M059J (cell line): ENCODE data around the gene TSGA10IP. TPM values are rescaled to one million over a fixed set of nuclear protein-coding genes. Genes with fewer than 3 reads are reported as not detected.

Experiments
- DNase-seq: peaks from one replicate; pipeline ENCODE4 v3.0.0-alpha.2; 2012; ENCODE audit warnings: low read depth
- total RNA-seq: library from RNA; depleted of rRNA; stranded (reverse); fragments of >200 nt; shearing (Covaris generic); gene quantifications from 2 replicates; pipeline ENCODE4 v1.2.3, GENCODE V29; 2014; rRNA removed

The TSGA10IP gene
- total RNA-seq, 1 experiment from 2014 or later, result not detected

- DNase-seq, result no peak
Measured at GRCh38 chr11:66004186-66004585, 58.9 kb downstream of the TSGA10IP start.

- DNase-seq, result no peak
Measured at GRCh38 chr11:66006134-66006890, 61.0 kb downstream of the TSGA10IP start.

- DNase-seq, result peak; percentile 44
Measured at GRCh38 chr11:66006891-66007176, 61.6 kb downstream of the TSGA10IP start.

GRCh38 chr11:66007201-66007634 lies 61.9 kb downstream of the TSGA10IP start:
- peak; percentile 34 for DNase-seq

- no peak for DNase-seq
Measured at GRCh38 chr11:66008095-66008467, 62.8 kb downstream of the TSGA10IP start.

GRCh38 chr11:66008468-66009101 lies 63.3 kb downstream of the TSGA10IP start:
- DNase-seq, result peak; percentile 78

Other genes starting within 250 kb of the TSGA10IP start
- gene KAT5, start 233.2 kb upstream of the TSGA10IP start, total RNA-seq, result 21.6 and 37.8 TPM in 2 replicates
- 45.0 and 48.2 TPM in 2 replicates for gene RNASEH2C, start 224.7 kb upstream of the TSGA10IP start, total RNA-seq
- gene AP5B1, start 164.5 kb upstream of the TSGA10IP start, total RNA-seq, result 5.9 and 13.0 TPM in 2 replicates
- not detected in 2 replicates for gene OVOL1, start 158.4 kb upstream of the TSGA10IP start, total RNA-seq
- 0.12 TPM in 1 of 2 replicates, not detected in the other for gene SNX32, start 111.5 kb upstream of the TSGA10IP start, total RNA-seq
- gene CFL1, start 87.3 kb upstream of the TSGA10IP start, total RNA-seq, result 1,801 and 2,276 TPM in 2 replicates
- gene MUS81, start 85.0 kb upstream of the TSGA10IP start, total RNA-seq, result 22.7 and 42.4 TPM in 2 replicates
- 14.4 and 25.3 TPM in 2 replicates for gene EFEMP2, start 72.7 kb upstream of the TSGA10IP start, total RNA-seq
- 0.49 and 1.5 TPM in 2 replicates for gene CTSW, start 65.6 kb upstream of the TSGA10IP start, total RNA-seq
- gene FIBP, start 57.0 kb upstream of the TSGA10IP start, total RNA-seq, result 149 and 165 TPM in 2 replicates
- gene CCDC85B, start 54.8 kb upstream of the TSGA10IP start, total RNA-seq, result 57.1 and 95.3 TPM in 2 replicates
- gene FOSL1, start 45.1 kb upstream of the TSGA10IP start, total RNA-seq, result 253 and 286 TPM in 2 replicates
- 39.1 and 47.9 TPM in 2 replicates for gene C11orf68, start 26.4 kb upstream of the TSGA10IP start, total RNA-seq
- 456 and 489 TPM in 2 replicates for gene DRAP1, start 26.1 kb upstream of the TSGA10IP start, total RNA-seq
- gene SART1, start 16.3 kb downstream of the TSGA10IP start, total RNA-seq, result 60.3 and 102 TPM in 2 replicates
- 46.0 and 46.9 TPM in 2 replicates for gene EIF1AD, start 56.7 kb downstream of the TSGA10IP start, total RNA-seq
- gene BANF1, start 57.0 kb downstream of the TSGA10IP start, total RNA-seq, result 97.1 and 106 TPM in 2 replicates
- 0.20 TPM in 1 of 2 replicates, not detected in the other for gene CST6, start 66.5 kb downstream of the TSGA10IP start, total RNA-seq
- gene CATSPER1, start 81.0 kb downstream of the TSGA10IP start, total RNA-seq, result 1.6 TPM in 2 replicates
- gene GAL3ST3, start 103.7 kb downstream of the TSGA10IP start, total RNA-seq, result not detected in 2 replicates
- gene SF3B2, start 106.9 kb downstream of the TSGA10IP start, total RNA-seq, result 164 and 233 TPM in 2 replicates
- gene PACS1, start 124.8 kb downstream of the TSGA10IP start, total RNA-seq, result 24.2 and 32.7 TPM in 2 replicates